ENCODE measurements around the gene TUBB.
"Not testable (repeated sequence)": the region's sequence is repeated elsewhere in the genome, so short reads cannot be mapped to it uniquely, and the experiment has no call there.

The TUBB gene

GRCh38 chr6:30756405-30757003, 36.4 kb downstream of the TUBB start:
- in situ Hi-C loops (cut with HindIII; ENCODE audit: low sequenced_read_pairs): not testable (repeated sequence)

GRCh38 chr6:30757261-30757904, 37.2 kb downstream of the TUBB start:
- in situ Hi-C loops (cut with HindIII; ENCODE audit: low sequenced_read_pairs): no loop called here

GRCh38 chr6:30759575-30760239, 39.6 kb downstream of the TUBB start:
- in situ Hi-C loops (cut with HindIII; ENCODE audit: low sequenced_read_pairs): no loop called here

GRCh38 chr6:30760549-30760948, 40.4 kb downstream of the TUBB start:
- in situ Hi-C loops (cut with HindIII; ENCODE audit: low sequenced_read_pairs): no loop called here

- in situ Hi-C loops (cut with HindIII; ENCODE audit: low sequenced_read_pairs): no loop called here
Observed at GRCh38 chr6:30761791-30762429, 41.8 kb downstream of the TUBB start.

GRCh38 chr6:30763155-30763617, 43.0 kb downstream of the TUBB start:
- in situ Hi-C loops (cut with HindIII; ENCODE audit: low sequenced_read_pairs): no loop called here

GRCh38 chr6:30763618-30764489, 43.7 kb downstream of the TUBB start:
- in situ Hi-C loops (cut with HindIII; ENCODE audit: low sequenced_read_pairs): no loop called here

- in situ Hi-C loops (cut with HindIII; ENCODE audit: low sequenced_read_pairs): not testable (repeated sequence)
Observed at GRCh38 chr6:30764490-30765043, 44.4 kb downstream of the TUBB start.

- in situ Hi-C loops (cut with HindIII; ENCODE audit: low sequenced_read_pairs): not testable (repeated sequence)
Observed at GRCh38 chr6:30765495-30765894, 45.3 kb downstream of the TUBB start.

- in situ Hi-C loops (cut with HindIII; ENCODE audit: low sequenced_read_pairs): no loop called here
Observed at GRCh38 chr6:30766461-30767157, 46.5 kb downstream of the TUBB start.

GRCh38 chr6:30767158-30767943, 47.2 kb downstream of the TUBB start:
- in situ Hi-C loops (cut with HindIII; ENCODE audit: low sequenced_read_pairs): no loop called here

- in situ Hi-C loops (cut with HindIII; ENCODE audit: low sequenced_read_pairs): no loop called here
Observed at GRCh38 chr6:30767944-30768301, 47.8 kb downstream of the TUBB start.

GRCh38 chr6:30768634-30769087, 48.5 kb downstream of the TUBB start:
- in situ Hi-C loops (cut with HindIII; ENCODE audit: low sequenced_read_pairs): no loop called here

GRCh38 chr6:30769088-30769852, 49.1 kb downstream of the TUBB start:
- in situ Hi-C loops (cut with HindIII; ENCODE audit: low sequenced_read_pairs): no loop called here

- in situ Hi-C loops (cut with HindIII; ENCODE audit: low sequenced_read_pairs): no loop called here
Observed at GRCh38 chr6:30769853-30770524, 49.8 kb downstream of the TUBB start.

- in situ Hi-C loops (cut with HindIII; ENCODE audit: low sequenced_read_pairs): no loop called here
Observed at GRCh38 chr6:30770592-30770991, 50.4 kb downstream of the TUBB start.

GRCh38 chr6:30774701-30775100, 54.5 kb downstream of the TUBB start:
- in situ Hi-C loops (cut with HindIII; ENCODE audit: low sequenced_read_pairs): no loop called here
